ENCODE measurements around the gene SORCS2. TPM values are rescaled to one million over a fixed set of nuclear protein-coding genes. Genes with fewer than 3 reads are reported as not detected.
A peak's percentile ranks its signal among the peaks of the same experiment; 100 is the strongest.

SORCS2 gene
- total and polyA plus RNA-seq, 4 donors = 2.2 to 7.7 (median 2.5) TPM

DNA sequence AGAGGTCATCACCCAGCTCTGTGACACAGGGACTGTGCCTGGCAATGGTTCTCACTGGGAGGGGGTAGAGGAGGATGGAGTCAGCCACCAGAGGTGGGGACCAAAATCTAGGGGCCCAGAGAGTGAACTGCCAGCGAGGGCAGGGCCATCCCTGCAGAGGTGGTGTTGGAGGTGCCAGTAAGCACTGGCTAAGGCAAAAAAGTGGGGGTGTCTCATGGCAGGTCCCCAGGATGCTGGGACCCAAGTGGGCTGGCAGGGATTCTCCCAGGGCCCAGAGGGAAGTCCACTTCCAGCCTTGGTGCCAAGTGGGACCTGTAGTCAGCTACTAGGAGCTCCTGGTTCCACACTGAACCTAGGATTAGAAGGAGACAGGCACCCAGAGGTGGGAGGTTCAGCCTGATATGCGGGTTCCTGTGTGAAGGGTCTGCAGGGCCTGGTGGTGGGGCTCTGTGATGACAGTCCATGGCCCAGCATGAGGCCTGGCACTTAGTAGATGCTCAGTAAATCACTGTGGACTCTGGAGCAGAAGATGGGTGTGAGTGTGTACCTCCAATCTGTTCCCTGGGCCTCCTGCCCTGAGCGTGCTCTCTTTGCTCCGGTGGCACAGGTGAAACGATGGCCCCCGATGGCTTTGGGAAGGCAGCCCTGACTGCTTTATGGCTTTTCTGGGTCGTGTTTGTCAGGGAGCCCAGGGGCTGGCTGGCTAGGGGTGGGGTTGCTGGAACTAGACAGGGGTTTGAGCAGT is 160.9 kb downstream of the SORCS2 start:
- H3K27me3 ChIP-seq (ENCODE audit: control insufficient read depth in 3 of 3, insufficient read depth in 3 of 3, low read length in 2 of 3) = no peaks in the 10 kb centered on the region
- H3K9me3 ChIP-seq (ENCODE audit: control insufficient read depth in 4 of 4, insufficient read depth in 3 of 4, low read length in 3 of 4) = no peaks in the 10 kb centered on the region
- no peak overlapping the region for H3K9ac ChIP-seq (ENCODE audit: insufficient read depth in 1 of 2, low read length in 2 of 2)
- H3K4me1 ChIP-seq (ENCODE audit: control insufficient read depth in 5 of 5, insufficient read depth in 5 of 5, low read length in 5 of 5) = peaks cover 0 to 45% (median 3%) of the 10 kb centered on the region in 5 donors
- WGBS, 2 donors = 88 to 89% methylated on average over 7 of the region's 7 CpGs
- TF ChIP-seq, protein P1, sequence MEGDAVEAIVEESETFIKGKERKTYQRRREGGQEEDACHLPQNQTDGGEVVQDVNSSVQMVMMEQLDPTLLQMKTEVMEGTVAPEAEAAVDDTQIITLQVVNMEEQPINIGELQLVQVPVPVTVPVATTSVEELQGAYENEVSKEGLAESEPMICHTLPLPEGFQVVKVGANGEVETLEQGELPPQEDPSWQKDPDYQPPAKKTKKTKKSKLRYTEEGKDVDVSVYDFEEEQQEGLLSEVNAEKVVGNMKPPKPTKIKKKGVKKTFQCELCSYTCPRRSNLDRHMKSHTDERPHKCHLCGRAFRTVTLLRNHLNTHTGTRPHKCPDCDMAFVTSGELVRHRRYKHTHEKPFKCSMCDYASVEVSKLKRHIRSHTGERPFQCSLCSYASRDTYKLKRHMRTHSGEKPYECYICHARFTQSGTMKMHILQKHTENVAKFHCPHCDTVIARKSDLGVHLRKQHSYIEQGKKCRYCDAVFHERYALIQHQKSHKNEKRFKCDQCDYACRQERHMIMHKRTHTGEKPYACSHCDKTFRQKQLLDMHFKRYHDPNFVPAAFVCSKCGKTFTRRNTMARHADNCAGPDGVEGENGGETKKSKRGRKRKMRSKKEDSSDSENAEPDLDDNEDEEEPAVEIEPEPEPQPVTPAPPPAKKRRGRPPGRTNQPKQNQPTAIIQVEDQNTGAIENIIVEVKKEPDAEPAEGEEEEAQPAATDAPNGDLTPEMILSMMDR (IDR thresholded peaks at IDR 0.05; ENCODE audit: control extremely low read depth, extremely low read depth) = no peak
- ATAC-seq (ENCODE audit: insufficient read depth, low FRiP score) = no peak
- H3K4me3 ChIP-seq = no peak overlapping the region
- DNase-seq = no peak
- H3K27ac ChIP-seq (ENCODE audit: low read depth in 1 of 2, low read length in 1 of 2) = no peak overlapping the region
- H3K36me3 ChIP-seq (ENCODE audit: control insufficient read depth in 4 of 4, insufficient read depth in 4 of 4, low read length in 4 of 4) = no peaks in the 10 kb centered on the region

DNA sequence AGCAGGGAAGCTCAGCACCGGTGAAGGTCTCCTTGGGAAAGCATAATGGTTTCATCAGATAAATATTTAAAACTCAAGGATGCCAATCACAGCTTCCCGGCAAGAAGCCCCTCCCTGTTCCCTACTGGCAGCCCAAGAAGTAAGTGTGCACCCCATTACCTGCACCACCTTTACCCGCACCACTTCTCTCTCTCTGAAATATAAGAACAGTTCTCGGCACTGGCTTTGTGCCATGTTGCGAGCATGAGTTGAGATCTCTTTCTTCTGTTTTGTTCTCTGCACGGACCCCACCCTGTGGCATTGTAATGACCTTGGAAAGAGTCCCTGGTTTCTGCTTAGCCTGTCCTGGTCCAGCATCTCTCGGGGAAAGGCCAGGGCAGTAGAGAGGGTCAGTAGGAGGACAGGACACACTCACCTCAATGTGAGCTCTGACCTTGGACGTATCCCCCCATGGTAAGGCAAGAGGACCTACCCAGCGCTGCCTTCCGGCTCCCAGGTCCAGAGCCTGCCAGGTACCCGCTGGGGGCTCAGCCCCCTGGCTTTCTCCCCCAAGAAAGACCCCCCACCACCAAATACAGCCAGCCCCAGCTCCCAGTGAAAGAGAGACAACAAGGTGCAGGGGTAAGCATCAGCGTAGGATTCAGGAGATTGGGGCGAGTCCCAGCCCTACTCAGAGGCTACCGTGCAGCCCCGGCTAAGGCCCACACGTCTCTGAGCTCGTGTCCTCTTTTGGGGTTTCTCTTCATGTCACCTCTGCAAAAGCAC is 161.7 kb downstream of the SORCS2 start:
- DNase-seq = no peak
- Histone ChIP-seq H3K27ac (ENCODE audit: low read depth in 1 of 2, low read length in 1 of 2) (no peak overlapping the region), H3K4me1 (ENCODE audit: control insufficient read depth in 5 of 5, insufficient read depth in 5 of 5, low read length in 5 of 5) (peaks cover 0 to 47% (median 3%) of the 10 kb centered on the region in 5 donors), H3K9me3 (ENCODE audit: control insufficient read depth in 4 of 4, insufficient read depth in 3 of 4, low read length in 3 of 4) (no peaks in the 10 kb centered on the region), H3K9ac (ENCODE audit: insufficient read depth in 1 of 2, low read length in 2 of 2) (no peak overlapping the region), H3K4me3 (no peak overlapping the region), H3K27me3 (ENCODE audit: control insufficient read depth in 3 of 3, insufficient read depth in 3 of 3, low read length in 2 of 3) (no peaks in the 10 kb centered on the region), H3K36me3 (ENCODE audit: control insufficient read depth in 4 of 4, insufficient read depth in 4 of 4, low read length in 4 of 4) (no peaks in the 10 kb centered on the region)
- WGBS, 2 donors = 88 to 92% methylated on average over 17 of the region's 17 CpGs
- TF ChIP-seq, protein P1 (IDR thresholded peaks at IDR 0.05; ENCODE audit: control extremely low read depth, extremely low read depth) = no peak
- ATAC-seq (ENCODE audit: insufficient read depth, low FRiP score) = no peak

DNA sequence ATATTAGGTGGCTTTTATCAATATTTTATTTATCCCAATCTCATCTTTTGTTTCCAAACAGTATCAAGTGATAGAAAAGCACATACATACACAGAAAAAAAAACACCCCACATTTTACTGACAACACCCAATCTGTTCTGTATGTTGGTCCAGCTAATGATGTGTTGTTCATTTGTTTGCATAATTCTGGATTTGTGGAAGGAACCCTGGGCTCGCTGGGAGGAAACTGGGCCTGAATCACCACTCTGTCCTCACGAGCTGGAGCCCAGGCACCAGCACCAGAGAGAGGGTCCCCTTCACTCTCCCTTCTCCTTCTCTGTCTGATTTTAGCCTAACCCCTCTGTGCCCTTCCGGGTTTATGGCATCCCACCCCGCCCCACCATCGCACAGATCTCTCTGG is 162.6 kb downstream of the SORCS2 start:
- WGBS, 2 donors = 73 to 75% methylated on average over 5 of the region's 5 CpGs
- Histone ChIP-seq H3K27ac (ENCODE audit: low read depth in 1 of 2, low read length in 1 of 2) (no peak overlapping the region), H3K4me3 (no peak overlapping the region), H3K36me3 (ENCODE audit: control insufficient read depth in 4 of 4, insufficient read depth in 4 of 4, low read length in 4 of 4) (no peaks in the 10 kb centered on the region), H3K27me3 (ENCODE audit: control insufficient read depth in 3 of 3, insufficient read depth in 3 of 3, low read length in 2 of 3) (no peaks in the 10 kb centered on the region), H3K9ac (ENCODE audit: insufficient read depth in 1 of 2, low read length in 2 of 2) (no peak overlapping the region), H3K4me1 (ENCODE audit: control insufficient read depth in 5 of 5, insufficient read depth in 5 of 5, low read length in 5 of 5) (peaks cover 0 to 54% (median 9%) of the 10 kb centered on the region in 5 donors), H3K9me3 (ENCODE audit: control insufficient read depth in 4 of 4, insufficient read depth in 3 of 4, low read length in 3 of 4) (no peaks in the 10 kb centered on the region)
- ATAC-seq (ENCODE audit: insufficient read depth, low FRiP score) (no peak), DNase-seq (peak in 2 of 3 donors; percentile 75 to 86)
- TF ChIP-seq, protein P1 (IDR thresholded peaks at IDR 0.05; ENCODE audit: control extremely low read depth, extremely low read depth) = no peak
